ENCODE data around the gene SH2D5.
"Not testable (repeated sequence)": the region's sequence is repeated elsewhere in the genome, so short reads cannot be mapped to it uniquely, and the experiment has no call there.

Gene SH2D5

DNA sequence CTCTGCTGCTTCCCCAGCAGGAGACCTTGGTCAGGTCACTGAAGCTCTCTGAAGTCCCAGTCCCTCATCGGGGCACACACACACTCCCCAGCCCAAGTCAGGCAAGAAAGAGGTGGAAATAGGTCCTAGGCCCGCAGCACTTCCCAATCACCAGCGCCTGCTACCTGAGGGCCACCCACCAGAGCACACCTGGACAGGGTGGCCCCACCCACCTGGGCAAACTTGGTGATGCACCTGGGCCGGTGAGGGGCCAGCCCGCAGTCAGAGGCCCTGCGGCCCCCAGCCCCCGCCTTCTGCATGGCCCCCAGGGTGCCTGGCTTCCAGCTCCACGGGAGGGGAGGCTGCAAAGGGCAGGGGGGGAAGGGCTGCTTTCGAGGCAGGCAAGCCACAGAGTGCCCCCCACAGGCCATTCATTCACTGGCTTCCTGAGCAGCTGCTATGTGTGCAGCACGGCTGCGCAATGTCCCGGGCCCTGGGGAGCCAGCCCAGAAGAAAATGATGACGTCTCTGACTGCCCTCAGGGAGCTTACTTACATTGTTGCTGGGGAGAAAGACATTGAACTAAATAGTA, 4.7 kb downstream of the SH2D5 start:
- DNase-seq, result no peak

DNA sequence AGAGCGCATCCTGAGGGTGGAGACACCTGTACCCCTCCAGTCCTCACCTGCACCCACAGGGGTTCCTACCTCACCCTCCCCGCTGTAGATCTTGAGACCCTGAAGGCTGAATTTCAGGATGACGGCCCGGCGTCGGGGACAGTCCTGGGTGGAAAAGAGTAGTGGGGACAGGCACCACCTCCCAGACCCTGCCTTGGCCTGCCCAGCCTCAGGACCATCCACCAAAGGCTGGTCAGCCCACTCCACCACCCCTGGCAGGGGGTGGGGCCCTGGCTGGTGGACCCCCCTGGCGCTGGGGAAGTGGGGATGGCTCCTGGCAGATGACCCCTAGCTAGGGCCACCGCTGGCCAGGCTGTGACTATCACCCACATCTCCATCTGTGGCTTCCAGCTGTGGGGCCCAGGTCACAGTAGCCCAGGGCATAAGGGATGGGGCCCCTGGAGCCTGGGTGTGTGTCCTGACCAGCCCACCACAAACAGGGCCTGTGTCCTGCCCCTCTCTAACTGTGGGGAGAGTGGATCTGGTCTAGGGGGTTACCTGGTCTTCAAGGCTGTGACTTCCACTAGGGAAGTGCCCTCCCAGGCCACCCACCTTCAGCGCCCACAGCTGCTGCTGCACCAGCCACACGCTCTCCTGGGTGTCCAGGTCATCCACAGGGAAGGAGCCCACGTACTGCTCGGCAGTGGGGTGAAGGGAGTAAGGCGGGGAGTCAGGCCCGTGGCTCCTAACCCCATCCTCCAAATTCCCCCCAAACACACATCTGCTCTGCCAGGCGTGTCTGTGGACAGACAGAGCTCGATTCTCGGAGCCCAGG, 5.4 kb downstream of the SH2D5 start:
- DNase-seq, result no peak

DNA sequence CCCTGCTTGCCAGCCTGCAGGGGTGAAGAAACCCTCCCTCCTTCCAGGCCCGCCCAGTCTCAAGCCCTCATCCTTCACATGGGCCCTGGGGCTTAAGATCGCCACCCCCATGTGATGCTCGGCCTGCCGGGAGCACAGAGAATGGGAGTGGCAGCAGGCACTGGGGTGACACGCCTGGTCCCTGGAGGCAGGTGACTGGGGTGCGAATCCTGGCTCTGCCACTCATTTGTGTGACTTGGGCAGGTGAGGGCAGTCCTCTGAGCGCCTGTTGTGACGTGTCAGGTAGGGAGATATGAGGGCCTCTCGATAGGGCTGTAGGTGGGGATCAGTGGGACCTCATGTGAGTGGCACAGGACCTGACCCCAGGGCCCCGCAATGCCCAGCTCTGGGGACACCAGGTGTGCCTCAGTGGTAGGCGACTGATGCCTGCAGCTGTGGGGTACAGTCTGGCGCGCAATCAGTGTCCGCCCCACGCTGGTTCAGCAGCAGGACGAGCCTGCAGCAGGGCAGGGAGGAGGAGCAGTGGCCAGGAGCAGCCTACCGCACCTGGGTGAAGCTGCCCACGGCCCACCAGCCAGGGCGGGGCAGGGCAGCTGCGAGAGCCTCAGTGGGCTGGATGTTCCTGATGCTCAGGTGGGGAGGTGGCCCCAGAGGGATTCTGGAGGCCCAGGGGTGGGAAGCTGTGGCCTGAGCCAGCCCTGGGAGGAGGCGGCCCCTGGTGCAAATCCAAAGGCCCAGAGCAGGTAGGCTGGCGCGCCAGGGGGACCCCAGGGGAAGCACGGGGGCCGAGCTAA, 6.2 kb downstream of the SH2D5 start:
- no peak for DNase-seq

DNA sequence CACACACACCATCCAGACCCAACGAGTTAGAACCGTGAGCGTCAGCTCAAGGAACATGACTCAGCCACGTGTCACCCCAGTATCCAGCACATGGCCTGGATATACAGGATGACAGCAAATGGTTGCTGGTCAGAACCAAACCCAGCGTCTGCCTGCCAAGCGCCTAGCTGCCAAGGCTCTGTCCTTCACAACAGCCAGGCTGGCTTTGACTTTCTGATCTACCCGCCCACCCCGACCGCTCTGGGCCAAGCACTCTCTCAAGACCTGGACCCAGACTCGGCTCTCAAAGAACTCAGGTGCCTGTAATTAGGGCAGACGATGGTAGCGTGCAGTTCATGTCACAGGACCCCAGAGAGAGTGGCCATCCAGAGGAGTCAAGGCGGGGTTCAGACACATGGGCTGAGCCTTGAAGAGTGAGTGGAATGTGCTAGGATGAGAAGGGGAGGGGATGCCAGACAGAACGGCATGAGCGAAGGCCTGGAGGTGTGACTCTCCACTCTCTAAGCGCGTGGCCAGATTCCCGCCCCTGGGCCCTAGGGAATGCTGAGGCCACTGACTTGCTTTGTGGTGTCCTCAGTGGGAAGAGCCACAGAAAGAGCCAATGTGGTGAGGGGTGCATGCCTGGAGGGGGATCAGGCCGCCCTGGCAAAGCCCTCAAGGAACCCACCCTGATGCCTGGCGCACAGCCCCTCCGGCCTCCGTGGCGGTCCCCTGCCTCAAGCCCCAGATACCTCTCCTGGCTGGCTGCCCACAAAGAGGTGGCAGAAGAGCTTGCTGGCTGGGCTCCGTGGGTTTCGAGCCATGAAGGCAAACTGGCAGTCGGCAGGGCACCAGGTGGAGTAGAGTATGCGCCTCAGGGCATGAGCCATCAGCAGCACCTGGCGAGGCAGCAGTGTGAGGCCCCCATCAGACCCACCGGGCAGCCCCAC, 7.0 kb downstream of the SH2D5 start:
- no peak for DNase-seq

DNA sequence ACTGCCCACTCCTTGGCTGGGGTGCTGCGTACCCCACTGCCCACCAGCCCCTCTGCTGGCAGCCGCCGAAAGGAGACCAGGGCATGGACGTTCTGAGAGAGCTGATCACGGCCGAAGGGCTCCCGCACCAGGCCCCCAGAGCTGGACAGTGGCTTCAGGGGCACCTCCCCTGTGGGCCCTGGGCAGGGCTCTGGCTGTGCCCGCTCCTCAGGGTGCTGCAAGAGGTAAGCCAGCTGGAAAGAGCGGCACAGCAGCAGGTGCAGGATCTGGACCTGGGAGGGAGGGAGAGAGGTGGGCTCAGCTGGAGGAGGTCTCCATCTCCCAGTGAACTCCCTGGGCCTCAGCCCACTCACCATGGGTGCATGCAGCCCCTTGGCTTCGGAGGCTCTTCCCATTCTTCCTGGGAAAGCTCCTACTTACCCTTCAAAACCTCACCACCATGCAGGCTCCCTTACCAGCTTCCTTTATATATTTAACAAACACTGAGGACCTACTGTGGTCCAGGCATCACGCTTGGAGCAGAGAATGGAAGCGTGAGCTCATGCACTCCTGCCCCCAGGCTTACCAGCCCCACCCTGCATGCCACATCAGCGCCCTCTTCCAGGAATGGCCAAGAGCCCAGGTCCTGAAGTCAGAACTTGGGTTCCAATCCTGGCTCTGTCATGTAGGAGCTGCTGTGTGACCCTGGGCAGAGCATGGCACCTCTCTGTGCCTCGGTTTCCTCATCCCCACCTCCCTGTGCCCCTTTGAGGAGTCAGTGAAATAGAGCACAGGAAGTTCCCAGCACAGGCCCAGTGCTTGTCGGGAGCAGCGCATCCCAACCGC, 7.9 kb downstream of the SH2D5 start:
- no peak for DNase-seq

DNA sequence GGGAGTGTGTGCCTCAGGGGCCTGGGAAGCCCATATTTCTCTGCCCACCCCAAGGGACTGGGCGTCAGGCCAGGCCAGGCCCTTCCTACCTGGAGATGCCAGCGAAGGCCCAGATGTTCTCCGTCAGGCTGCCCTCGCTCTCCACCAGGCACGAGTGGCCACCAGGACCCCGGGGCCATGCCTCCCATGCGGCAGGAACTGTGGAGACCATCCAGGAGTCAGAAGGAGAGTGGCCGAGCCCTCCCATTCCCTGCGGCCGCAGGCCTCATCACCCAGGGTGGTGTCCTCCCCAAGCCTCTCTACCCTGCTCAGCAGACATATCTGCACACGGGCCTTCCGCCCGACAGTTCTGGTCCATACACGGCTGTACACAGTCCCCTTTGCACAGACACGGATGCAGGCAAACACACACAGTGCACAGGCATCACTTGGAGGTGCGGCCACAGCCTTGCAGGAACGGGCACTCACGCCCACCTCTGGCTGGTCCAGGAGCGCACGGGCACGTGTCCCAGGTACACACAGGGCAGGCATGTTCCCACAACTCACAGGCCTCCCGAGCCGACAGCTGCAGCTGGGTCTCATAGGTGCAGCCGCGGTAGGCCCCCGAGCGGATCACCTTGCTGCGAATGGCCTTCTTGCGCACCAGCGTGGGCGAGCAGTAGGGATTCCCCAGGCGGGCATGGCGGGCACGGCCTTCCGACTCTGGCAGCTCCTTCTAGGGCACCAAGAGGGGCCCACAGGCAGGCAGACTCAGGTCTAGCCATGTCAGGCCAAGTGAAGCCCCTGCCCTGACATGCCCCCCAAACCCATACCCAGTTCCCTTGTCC, 8.8 kb downstream of the SH2D5 start:
- no peak for DNase-seq

DNA sequence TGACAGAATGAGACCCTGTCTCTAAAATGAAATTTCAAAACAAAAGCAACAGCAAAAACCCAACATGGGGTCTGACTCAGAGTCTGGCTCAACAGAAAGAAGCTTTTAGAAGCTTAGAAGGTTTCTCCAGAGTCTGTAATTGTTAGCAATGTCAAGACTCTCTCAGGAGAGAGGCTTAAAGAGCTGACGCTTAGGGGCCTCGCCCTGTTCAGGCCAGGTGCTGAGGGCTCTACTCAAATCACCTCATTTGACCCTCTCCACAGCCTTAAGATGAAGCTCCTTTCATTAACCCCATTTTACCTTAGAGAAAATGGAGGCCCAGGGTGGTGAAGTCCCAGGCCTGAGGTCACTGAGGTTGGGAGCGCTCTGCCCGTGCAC, 9.4 kb downstream of the SH2D5 start:
- no peak for DNase-seq

DNA sequence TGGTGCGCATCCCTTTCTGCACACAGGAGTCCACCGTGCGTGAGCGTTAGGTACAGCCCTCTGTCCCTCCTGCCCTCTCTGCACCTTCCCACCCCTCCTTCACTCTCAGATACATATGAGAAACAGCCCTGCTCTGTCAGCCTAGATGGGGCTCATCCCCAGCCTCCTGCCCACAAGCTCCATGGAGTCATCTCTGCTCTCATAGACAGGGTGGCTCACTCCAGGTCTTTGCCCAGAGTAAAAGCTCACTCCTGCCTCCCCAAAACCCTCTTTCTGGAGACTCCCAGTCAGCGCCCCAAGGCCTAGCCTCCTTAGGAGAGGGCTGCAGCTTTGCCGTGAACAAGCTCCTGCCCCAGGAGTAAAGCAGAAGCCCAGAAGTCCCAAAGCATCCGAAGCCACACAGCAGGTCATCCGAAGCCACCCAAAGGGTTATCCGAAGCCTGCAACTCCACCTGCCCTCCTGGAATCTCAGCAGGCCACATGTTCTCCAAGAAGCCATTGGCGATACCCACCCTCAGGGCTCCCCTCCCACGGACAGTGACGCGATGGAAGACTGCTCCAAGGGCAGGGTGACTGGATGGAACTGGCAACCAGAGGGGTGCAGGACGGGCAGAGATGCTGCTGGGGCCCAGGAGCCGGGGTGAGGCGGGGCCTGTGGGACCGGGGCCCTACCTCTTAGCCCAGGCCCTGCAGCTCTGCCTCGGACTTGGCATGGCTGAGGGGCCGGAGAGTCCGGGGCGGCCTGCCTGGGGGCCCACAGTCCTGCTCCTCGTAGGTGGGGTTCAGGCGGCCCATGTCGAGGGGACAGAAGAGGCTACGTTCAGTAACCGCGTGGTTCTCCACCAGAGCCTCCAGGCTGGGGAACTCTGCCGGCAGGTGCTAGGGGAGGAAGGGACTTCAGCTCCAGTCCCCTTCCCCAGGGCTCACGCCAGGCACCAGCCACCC, 11.1 kb downstream of the SH2D5 start:
- no peak for DNase-seq

DNA sequence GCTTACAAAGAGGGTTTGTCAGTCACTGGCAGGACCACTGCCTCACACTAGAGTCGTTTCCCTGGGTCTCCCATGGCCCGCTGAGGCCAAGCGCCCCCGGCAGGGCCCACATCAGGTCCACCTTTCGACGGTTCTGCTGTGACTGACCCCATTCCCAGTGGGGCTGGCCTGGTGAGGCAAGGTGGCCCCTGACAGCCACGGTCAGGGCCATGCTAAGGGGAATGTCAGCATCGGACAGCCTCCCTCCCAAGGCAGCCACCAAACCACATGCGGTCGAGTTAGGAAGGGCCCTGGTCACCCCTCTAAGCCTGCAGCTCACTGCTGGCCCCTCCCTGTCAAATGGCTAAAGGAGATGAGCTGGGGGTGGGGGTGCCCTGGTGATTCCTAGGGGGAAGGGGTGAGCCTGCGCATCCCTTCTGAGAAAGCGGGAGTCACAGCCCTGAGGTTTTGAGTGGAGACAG, 11.8 kb downstream of the SH2D5 start:
- DNase-seq, result no peak

DNA sequence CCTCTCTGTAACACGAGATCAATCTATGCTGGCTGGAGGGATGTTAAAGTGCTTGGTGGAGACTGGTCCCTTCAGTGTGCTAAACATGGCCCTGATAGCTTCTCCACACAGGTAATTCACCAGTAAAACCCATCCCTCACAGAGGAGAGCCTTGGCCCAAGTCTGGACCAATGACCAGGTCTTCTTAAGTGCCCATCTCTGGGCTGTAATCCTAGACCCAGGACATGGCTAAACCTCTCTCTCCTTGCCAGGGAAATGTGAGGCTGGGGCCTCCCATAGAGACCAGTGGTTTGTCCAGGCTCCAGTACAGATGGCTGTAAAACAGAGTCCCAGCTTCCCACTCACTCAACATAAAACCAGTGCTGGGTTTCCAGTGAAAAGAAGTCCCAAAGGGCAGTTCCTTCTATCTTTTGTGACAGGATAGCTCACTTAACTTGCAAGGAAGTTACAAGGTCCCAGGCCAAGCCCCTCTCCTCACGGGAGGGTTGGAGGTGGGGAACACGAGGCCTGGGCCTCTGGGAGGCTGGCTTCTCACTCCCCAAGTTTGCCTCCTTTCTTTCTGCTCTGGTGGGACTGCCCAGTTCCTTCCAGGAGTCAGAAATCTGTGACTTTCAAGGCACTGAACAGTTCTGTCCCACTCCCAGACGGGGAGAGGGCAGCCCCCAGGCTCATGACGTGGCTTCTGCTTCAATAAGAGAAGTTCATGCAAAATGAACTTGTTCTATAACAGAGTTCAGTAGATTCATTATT, 12.5 kb downstream of the SH2D5 start:
- no peak for DNase-seq

DNA sequence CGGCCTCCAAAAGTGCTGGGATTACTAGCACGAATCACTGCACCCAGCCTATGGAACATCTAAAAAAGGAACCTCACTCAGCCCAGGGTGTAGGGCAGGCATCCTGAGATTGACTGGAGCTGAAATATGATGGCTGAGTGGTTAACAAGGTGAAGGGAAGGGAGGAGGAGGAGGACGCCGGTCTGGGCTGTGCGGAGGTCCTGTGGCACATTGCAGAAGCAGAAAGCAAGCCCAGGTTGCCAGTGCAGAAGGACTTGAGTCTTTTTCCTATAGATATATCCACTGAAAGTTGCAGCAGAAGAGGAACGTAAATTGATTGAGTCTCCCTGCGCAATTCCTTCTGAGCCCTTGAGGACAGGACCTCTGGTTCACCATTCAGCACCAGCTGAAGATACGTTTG, 13.2 kb downstream of the SH2D5 start:
- no peak for DNase-seq

DNA sequence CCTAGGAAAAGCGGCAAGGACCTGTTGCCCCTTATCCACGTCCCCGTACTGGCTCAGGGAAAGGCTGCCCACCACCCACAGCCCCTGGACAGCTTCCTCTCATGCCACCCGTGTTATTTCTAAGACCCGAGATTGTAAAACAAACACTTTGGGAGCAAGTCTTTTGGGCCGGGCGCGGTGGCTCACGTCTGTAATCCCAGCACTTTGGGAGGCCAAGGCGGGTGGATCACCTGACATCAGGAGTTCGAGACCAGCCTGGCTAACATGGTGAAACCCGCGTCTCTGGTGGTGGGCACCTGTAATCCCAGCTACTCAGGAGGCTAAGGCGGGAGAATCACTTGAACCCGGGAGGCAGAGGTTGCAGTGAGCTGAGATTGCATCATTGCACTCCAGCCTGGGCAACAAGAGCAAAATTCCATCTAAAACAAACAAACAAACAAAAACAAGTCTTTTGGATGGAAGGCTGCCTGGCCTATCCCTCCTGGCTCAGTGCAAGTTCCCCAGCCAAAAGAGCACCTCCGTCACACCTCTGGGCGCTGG, 14.1 kb downstream of the SH2D5 start:
- DNase-seq, result not testable (repeated sequence)

DNA sequence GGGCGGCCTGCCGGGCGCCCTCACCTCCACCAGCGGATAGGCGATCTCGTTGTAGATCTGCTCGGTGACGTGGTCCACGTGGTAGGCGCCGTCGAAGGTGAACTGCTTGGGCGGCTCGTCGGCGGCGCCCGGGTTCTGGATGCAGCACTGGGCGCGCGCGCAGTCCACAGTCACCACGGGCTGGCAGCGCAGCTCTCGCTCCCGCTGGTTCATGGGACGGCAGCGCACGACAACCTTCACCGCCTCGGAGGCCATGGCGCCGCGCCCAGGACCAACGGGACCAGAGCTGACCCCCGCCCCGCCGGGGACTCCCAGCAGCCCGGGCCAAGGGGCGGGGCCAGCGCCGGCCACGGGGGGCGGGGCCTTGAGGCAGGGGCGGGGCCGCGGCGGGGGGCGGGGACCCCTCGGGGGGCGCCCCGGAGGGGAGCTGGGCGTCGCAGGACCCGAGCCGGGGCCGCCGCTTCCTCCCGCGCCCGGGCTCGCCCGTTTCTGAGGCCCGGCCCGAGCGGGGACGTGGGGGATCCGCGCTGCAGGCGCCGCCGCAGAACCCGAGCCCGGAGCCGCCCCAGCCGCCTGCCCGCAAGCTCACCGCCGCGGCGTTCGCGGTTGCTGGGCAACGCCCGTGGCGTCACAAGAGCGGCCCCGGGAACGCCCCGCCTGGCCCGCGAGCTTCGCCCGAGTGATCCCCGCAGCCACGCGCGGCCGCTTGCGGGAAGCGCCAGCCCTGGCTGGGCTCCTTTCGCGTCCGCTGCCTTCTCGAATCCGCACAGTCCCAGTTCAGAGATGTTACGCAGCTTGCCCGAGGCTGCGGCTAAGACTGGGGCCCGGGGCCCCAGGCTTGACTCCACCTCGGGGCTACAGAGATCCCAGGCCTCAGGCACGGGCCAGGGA, 14.8 kb downstream of the SH2D5 start, which contains the start of gene KIF17:
KIF17 (minus strand) TSS at position 556 of the 891 bp plus-strand sequence; CDS start at position 255, 301 bp downstream.
- peak; percentile 77 for DNase-seq

DNA sequence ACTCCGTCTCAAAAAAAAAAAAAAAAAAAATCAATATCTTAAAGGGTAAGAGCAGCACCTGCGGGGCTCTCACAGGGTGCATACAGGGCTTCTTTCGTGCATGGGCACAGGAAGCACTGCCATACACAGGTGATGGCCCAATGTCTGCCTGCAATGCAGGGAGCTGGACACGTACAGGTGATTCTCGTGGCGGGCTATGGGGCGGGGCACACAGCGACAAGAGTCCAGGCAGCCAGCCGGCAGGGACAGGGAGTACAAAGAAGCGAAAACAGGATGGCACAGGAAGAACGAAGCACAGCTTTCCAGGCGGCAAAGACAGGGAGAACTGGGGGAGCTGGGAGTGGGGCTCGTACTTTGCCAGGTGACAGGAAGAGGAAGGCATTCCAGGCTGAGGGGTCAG, 16.3 kb downstream of the SH2D5 start:
- no peak for DNase-seq

DNA sequence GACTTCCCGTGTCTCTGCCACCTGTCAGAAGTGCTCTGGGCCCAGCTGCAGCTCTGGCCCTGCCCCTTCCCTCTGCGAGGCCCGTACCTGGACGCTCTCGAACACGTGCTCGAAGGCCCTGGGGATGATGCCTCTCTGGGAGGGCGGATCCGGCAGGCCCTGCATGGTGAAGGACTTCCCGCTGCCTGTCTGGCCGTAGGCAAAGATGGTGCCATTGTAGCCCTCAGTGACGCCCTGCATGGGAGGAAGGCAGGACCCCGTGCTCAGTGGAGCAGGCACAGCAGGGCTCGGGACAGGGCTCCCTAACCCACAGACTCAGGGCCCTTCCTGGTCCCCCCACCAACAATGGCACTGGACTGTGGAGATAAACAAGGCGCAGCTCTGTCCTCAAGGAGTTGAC, 17.1 kb downstream of the SH2D5 start:
- no peak for DNase-seq

DNA sequence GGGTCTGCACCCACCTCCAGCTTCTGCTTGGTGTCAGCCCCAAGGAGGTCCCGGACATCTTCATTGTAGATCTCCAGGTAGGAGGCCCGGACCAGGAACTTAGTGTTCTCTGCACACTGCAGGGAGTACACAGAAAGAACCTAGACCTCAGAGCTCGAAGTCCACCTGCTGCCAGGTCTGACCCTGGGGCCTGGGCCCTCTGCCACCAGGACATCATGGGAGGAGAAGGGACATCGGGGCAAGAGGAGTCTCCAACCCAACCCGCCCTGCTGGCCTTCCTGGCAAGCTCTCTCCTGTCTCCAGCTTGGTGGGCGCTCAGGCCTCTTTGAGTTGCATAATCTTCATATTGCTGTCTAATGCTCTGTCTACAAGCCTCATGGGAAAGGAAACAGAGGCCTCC, 19.1 kb downstream of the SH2D5 start:
- DNase-seq, result no peak

DNA sequence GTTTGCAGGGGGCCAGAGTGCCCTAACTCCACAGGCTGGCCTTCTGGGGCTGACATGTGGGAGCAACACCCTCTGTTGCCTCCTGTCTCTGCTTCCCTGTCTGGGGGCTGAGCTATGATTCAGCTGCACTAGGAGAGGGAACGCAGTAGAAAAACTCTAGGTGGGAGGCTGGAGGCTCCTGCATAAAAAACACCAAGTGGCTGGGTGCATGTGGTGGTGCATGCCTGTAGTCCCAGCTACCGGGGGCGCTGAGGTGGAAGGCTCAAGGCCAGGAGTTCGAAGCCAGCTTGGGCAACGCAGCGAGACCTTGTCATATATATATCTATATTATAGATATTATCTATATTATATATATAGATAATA, 20.3 kb downstream of the SH2D5 start:
- no peak for DNase-seq

Data from stimulated activated CD4-positive, alpha-beta T cell treated with anti-CD3 and anti-CD28 coated beads, Interleukin-15, amount 100 ng/mL, for 24 hours (primary cell).